Panc1 (cell line): Measurements from ENCODE around the gene UBD.

Experiments used
- CTCF ChIP-seq: fragments of 450-650 bp; IDR thresholded peaks from 2 replicates; pipeline ENCODE4 v1.5.1; 2017; ENCODE audit warnings: mild to moderate bottlenecking
- POLR2AphosphoS5 ChIP-seq: IDR thresholded peaks from 2 replicates; pipeline ENCODE4 v1.6.1; 2012; ENCODE audit warnings: mild to moderate bottlenecking, low read depth, low read length, moderate library complexity
- REST ChIP-seq, 2 experiments: IDR thresholded peaks; 2 replicates each; pipeline ENCODE4 v1.6.1; 2011 to 2012; ENCODE audit warnings: low read depth in 2 of 2, control low read depth in 1 of 2, low read length in 1 of 2, mild to moderate bottlenecking in 1 of 2, moderate library complexity in 1 of 2; ENCODE audit not compliant: insufficient read depth in 1 of 2
- SIN3A ChIP-seq: IDR thresholded peaks from 2 replicates; pipeline ENCODE4 v1.6.1; 2012; ENCODE audit warnings: low read depth, mild to moderate bottlenecking, low read length, moderate library complexity, borderline replicate concordance; ENCODE audit not compliant: insufficient read depth
- TCF7L2 ChIP-seq: IDR thresholded peaks from 2 replicates; pipeline ENCODE4 v1.6.1; 2011; ENCODE audit warnings: mild to moderate bottlenecking, low read depth, low read length, inconsistent platforms

- TF ChIP-seq POLR2AphosphoS5 (no peak), CTCF (no peak), REST (IDR thresholded peaks at IDR 0.05; ENCODE audit: insufficient read depth in 1 of 2, low read depth in 2 of 2, low read length in 1 of 2) (no peak), SIN3A (no peak), TCF7L2 (no peak)
Measured at GRCh38 chr6:29527126-29527525, 32.4 kb downstream of the UBD start.
